Mammary epithelial cell (primary cell): ENCODE results near the gene CTTNBP2.

Source experiments
- CTCF ChIP-seq, 2 donors: IDR thresholded peaks in 1 of 2; conservative IDR thresholded peaks in 1 of 2; 2 replicates each; pipeline ENCODE4 v1.5.1; 2011 to 2012; ENCODE audit warnings: inconsistent platforms in 2 of 2, low read length in 2 of 2, mild to moderate bottlenecking in 2 of 2, control low read depth in 1 of 2, low read depth in 1 of 2; ENCODE audit not compliant: insufficient read depth in 1 of 2; ENCODE audit errors: extremely low read depth in 1 of 2
- EZH2 ChIP-seq: IDR thresholded peaks from 2 replicates; pipeline ENCODE4 v1.6.1; 2012; ENCODE audit warnings: low read length, inconsistent platforms, borderline replicate concordance

- TF ChIP-seq CTCF (conservative IDR thresholded peaks at IDR 0.05 in 1 of 2, IDR thresholded peaks at IDR 0.05 in 1 of 2; ENCODE audit: extremely low read depth in 1 of 2, insufficient read depth in 1 of 2, low read depth in 1 of 2, low read length in 2 of 2) = no peak
- TF ChIP-seq EZH2 = no peak
Observed at GRCh38 chr7:117724898-117725297, 148.3 kb downstream of the CTTNBP2 start.
